Measurements from ENCODE around the gene IRAK1. TPM values are rescaled to one million over a fixed set of nuclear protein-coding genes. Genes with fewer than 3 reads are reported as not detected.

IRAK1 gene
- polyA plus RNA-seq, 1 experiment, result 42.6 TPM

GRCh38 chrX:153991013-153991580, 28.6 kb downstream of the IRAK1 start:
- CTCF ChIA-PET, result interaction anchor here (1.6 kb wide), 1 partner anchor 23 kb away, joined by 3 read pairs; no protein-coding TSS in a partner anchor
- TF ChIP-seq CTCF (IDR thresholded peaks at IDR 0.05; ENCODE audit: insufficient read depth, low read depth, low read length), result no peak
- POLR2A ChIA-PET, result no interaction called here
- Histone ChIP-seq H3K36me3 (ENCODE audit: control insufficient read depth, insufficient read depth, low read length) (no peaks in the 10 kb centered on the region), H3K27me3 (ENCODE audit: control insufficient read depth, insufficient read depth, low read length) (no peaks in the 10 kb centered on the region), H3K4me3 (ENCODE audit: low read depth, low read length) (no peak overlapping the region)
- DNase-seq (ENCODE audit: low read depth), result no peak

- Histone ChIP-seq H3K36me3 (ENCODE audit: control insufficient read depth, insufficient read depth, low read length) (no peaks in the 10 kb centered on the region), H3K4me3 (ENCODE audit: low read depth, low read length) (no peak overlapping the region), H3K27me3 (ENCODE audit: control insufficient read depth, insufficient read depth, low read length) (no peaks in the 10 kb centered on the region)
- CTCF ChIA-PET, result interaction anchor here (1.6 kb wide), 1 partner anchor 24 kb away, joined by 3 read pairs; no protein-coding TSS in a partner anchor
- no peak for DNase-seq (ENCODE audit: low read depth)
- TF ChIP-seq CTCF (IDR thresholded peaks at IDR 0.05; ENCODE audit: insufficient read depth, low read depth, low read length), result no peak
- POLR2A ChIA-PET, result no interaction called here
Measured at GRCh38 chrX:153989973-153990655, 29.6 kb downstream of the IRAK1 start.

GRCh38 chrX:153988493-153988892, 31.2 kb downstream of the IRAK1 start:
- no peak overlapping the region for H3K4me3 ChIP-seq (ENCODE audit: low read depth, low read length)
- no peaks in the 10 kb centered on the region for H3K36me3 ChIP-seq (ENCODE audit: control insufficient read depth, insufficient read depth, low read length)
- no peak for DNase-seq (ENCODE audit: low read depth)
- ChIA-PET POLR2A (no interaction called here), CTCF (no interaction called here)
- TF ChIP-seq CTCF (IDR thresholded peaks at IDR 0.05; ENCODE audit: insufficient read depth, low read depth, low read length), result no peak
- H3K27me3 ChIP-seq (ENCODE audit: control insufficient read depth, insufficient read depth, low read length), result no peaks in the 10 kb centered on the region

GRCh38 chrX:153984351-153985178, 35.1 kb downstream of the IRAK1 start:
- DNase-seq (ENCODE audit: low read depth), result no peak
- Histone ChIP-seq H3K27me3 (ENCODE audit: control insufficient read depth, insufficient read depth, low read length) (no peaks in the 10 kb centered on the region), H3K4me3 (ENCODE audit: low read depth, low read length) (no peak overlapping the region), H3K36me3 (ENCODE audit: control insufficient read depth, insufficient read depth, low read length) (no peaks in the 10 kb centered on the region)
- ChIA-PET POLR2A (no interaction called here), CTCF (interaction anchor here (0.9 kb wide), 1 partner anchor 29 kb away, joined by 5 read pairs; no protein-coding TSS in a partner anchor)
- TF ChIP-seq CTCF (IDR thresholded peaks at IDR 0.05; ENCODE audit: insufficient read depth, low read depth, low read length), result no peak

- Histone ChIP-seq H3K27me3 (ENCODE audit: control insufficient read depth, insufficient read depth, low read length) (no peaks in the 10 kb centered on the region), H3K36me3 (ENCODE audit: control insufficient read depth, insufficient read depth, low read length) (no peaks in the 10 kb centered on the region), H3K4me3 (ENCODE audit: low read depth, low read length) (no peak overlapping the region)
- TF ChIP-seq CTCF (IDR thresholded peaks at IDR 0.05; ENCODE audit: insufficient read depth, low read depth, low read length), result no peak
- CTCF ChIA-PET, result no interaction called here
- POLR2A ChIA-PET, result no interaction called here
- DNase-seq (ENCODE audit: low read depth), result no peak
Measured at GRCh38 chrX:153983321-153983801, 36.3 kb downstream of the IRAK1 start.

Data from BJ (cell line).